ENCODE results near the gene FAN1.

FAN1 gene

GRCh38 chr15:30921781-30922479 lies 18.2 kb downstream of the FAN1 start:
- DNase-seq = no peak

GRCh38 chr15:30922480-30923311 lies 19.0 kb downstream of the FAN1 start:
- DNase-seq = no peak

DNA sequence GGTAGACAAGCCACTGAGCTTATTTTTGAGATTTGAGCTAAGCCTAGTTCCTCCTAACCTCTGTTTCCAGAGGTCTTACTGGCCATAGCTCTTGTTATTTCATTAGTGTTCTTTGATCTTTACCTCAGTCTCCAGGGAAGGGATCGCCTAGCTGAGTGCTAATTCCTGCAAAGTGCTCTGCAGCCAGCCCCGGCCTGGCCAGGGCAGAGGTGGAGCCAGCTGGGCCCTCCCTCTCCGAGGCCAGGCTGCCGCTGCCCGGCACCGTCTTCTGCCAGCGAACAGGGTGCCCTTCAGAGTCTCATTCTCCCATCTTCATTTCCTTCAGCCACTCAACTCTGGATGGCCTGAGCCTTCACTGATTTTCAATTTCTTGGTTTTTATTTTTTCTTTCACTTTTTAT lies 19.7 kb downstream of the FAN1 start:
- DNase-seq = no peak

DNA sequence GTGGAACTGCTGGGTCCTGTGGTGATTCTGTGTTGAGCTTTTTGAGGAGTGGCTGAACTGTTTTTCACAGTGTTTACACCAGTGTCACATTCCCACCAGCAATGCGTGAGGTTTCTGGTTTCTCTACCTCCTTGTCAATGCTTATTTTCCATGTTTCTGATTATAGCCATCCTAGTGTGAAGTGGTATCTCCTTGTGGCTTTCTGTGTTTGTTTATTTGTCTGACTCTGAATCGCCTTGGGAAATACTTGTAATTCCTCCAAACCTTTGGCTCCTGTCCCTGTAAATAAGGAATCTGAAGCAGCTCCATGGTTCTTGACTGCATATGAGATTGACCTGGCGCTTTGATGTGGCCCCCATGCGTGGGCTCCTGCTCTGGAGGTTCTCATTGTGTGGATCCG lies 20.6 kb downstream of the FAN1 start:
- no peak for DNase-seq

GRCh38 chr15:30925686-30926085 lies 22.0 kb downstream of the FAN1 start:
- DNase-seq = no peak

GRCh38 chr15:30926161-30926560 lies 22.4 kb downstream of the FAN1 start:
- DNase-seq = no peak

- DNase-seq = no peak
Measured at GRCh38 chr15:30927148-30927761, 23.5 kb downstream of the FAN1 start.

DNA sequence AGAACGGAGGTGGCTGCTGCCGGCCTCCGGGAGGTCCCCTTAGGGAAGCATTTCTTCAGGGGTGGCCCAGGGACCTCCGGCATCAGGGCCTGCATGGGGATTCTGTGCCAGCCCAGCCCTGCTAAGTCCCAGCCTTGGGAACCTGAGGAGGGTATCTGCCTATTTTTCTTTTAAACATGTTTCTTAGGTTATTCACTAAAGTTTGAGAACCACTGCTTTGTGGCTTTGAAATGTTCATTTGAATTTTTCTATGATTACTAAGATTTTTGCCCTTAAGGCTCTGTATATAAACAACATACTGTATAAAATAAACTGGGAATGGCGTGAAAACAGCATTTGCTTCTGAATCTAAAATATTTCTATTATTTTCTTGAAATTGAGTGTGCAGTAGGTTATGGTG lies 24.4 kb downstream of the FAN1 start:
- DNase-seq = no peak

GRCh38 chr15:30929064-30929669 lies 25.5 kb downstream of the FAN1 start:
- DNase-seq = no peak

DNA sequence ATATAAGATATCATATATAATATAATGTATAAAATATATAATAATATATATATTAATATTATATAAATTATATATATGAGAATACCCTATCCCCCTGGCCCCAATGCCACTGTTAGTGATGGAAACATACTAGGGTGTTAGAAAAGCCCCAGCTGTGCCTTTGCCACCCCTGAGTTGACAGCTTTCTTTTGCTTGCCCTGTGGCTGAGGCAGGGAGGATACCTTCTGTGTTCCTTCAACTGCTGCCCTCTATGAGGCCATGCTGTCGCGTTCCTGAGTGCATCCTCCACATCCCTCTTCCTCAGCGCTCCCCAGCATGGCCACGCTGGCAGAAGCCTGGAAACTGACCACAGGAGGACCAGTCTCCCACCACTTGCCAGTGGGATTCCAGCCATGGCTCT lies 26.3 kb downstream of the FAN1 start:
- no peak for DNase-seq

DNA sequence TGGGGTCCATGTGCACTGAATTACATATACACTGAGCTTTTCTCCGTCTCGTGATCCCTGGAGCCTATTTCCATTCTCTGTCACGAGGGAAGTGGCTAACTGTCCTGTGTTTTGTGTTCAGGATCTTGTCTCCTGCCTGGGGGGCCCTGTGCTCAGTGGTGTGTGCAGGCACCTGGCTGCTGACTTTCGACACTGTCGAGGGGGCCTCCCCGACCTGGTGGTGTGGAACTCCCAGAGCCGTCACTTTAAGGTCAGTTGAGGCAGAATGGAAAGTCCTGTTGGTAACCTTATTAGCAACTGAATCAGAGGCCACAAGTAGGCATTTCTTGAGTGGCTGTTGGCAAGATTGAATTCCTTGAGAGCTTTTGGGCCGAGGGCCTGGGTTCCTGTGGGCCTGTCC lies 26.7 kb downstream of the FAN1 start:
- DNase-seq = no peak

DNA sequence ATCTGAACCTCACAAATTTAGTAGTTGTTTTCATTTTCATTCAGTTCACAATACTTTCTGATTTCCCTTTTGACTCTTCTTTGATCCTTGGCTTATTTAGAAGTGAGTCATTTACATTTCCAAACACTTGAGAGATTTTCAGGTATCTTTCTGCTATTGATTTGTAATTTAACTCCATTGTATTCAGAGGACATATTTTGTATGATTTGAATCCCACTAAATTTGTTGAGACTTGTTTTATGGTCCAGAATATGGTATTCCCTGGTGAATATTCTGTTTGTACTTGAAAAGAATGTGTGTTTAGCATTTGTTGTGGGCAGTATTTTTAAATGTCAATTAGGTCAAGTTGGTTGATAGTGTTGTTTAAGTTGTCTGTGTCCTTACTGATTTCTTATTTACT lies 29.6 kb downstream of the FAN1 start:
- no peak for DNase-seq

DNA sequence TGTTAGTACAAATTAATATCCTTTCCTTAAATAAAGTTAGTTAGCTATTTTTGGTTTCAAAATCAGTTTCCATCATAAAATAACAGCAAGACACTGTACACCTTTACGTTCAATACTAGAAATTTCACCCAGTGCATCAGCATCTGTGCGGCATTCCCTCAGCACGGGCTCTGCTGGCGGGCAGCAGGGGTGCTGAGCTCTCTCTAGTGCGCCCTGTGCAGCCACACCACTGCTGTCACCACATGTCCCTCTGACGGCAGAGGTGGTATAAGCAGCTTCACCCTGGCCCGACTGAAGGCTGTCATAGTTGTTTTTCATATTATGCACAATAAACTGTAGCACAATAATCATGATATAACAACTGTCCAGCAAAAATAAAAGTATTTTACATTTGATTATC lies 35.4 kb downstream of the FAN1 start:
- DNase-seq = no peak

DNA sequence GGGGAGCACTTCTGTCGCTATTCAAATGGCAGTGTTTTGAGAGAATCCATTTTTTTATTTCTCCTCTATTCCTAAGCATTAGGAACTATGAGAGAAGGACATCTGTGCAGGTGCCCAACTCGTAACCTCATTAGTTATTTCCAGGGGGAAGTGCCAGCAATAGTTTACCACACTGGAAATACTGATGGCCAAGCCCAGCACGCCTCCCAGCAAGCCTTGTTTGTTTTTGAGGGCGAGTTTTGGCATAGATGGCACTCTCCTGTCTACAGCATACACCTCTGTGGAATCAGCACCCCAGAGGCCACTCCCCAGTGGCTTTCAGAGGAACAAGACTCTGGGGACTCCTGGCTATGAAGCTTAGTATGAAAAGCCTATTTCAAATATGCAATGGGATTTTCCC lies 36.6 kb downstream of the FAN1 start:
- DNase-seq = no peak

DNA sequence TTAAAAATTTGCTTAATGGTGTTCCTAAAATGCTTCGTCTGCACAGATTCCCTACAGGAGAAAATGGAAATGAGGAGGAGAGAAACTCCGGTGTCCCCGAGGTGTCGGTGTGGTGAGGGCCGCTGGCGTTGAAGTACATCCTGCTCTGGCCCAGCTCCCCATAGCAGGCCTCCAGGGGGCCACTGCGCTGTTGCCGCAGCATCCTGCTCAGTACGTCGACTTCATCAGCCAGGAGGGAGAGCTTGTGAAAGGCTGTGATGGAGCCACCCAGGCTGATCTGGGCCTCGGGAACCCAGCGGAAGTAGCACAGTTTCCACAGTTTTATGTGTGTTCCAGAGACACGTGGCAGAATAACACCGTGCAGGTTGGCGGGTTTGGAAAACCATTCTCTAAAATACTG lies 37.8 kb downstream of the FAN1 start:
- DNase-seq = no peak

DNA sequence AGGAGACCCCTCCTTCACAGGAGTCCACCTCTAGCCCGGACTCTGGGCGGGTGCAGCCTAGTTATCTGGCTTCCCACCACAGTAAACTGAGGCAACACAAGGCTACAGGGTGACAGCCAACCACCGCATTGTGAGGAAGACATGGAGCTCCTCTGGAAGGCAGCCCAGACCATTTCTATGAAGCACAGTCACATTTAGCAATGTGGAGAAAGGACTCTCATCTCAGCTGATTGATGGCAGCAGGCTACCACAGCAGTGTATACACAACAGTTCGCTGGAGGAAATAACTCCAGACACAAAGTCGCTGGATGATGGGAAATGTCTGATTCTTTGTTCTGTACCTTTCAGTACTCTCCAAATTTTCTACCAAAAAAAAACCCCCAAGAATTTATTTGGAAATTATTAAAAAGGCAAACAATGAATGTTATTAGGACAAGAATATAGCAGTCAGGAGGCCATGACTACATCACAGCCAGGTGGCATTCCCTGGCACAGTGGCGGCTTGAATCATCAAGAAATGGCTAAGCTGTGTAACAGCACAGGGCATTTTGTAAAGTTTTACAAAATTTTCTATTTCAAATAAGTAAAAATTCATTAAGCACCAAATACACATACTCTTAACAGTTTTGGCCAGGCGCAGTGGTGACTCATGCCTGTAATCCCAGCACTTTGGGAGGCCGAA lies 40.1 kb downstream of the FAN1 start:
- DNase-seq = no peak

DNA sequence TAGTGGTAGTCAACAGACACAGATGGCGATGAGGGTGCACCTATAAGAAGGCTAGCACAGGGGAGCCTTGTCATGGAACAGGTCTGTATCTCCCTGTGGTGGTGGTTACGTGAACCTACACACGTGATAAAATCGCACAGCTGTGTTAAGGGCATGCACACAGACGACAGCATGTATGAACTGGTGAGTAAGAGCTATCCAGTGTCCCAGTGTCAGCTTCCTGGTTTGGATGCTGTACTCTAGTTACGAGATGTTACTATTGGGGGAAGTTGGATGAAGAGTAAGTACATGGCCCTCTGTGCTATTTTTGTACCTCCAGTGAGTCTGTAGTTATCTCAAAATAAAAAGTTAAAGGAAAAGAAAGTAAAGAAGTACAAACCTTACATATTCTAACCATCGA lies 49.5 kb downstream of the FAN1 start:
- DNase-seq = no peak

DNA sequence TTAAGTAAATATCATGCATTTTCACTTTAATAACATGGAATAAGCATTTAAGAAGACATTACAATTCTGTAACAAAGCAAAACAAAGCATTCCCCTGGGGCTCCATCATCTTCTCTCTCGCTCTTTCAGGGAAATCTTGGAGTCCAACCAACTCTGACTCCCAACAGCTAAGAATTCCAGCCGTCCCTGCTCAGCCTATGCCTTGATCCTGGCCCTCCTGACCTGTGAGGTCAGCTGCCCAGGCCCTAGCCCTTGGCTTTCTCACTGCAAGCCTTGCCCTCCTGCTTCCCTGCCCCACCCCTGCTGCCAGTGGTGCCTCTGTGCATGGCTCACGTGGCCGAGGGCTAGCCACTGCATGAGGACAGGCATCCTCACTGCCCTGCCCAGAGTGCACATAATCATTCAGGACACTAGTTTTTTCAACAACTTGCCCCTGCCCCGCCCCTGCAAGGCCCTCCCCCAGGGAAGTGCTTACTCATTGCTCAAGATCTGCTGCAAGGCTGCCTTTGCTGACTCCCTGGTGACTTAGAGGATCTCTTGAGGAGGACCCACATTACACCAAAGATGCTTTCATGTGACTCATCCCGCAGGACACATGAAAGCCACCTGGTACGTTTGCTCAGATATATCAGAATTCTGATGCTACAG lies 50.1 kb downstream of the FAN1 start:
- DNase-seq = peak; percentile 17

DNA sequence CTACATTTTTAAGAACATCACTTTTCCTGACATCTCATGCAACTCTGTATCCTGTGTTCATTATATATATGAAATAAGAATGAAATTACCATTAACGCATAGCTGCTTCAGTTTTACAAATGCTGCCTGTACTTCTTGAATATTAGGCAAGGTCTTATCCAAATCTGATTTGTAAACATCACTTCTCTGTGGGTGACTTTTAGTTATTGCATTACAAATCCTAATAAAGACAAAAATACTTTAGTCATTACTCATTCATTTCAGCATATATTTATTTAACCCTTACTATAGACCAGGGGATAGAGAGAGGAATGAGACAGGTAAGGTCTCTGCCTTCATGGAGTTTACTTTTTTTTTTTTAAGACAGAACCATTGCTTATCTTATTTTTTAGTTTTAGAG lies 51.0 kb downstream of the FAN1 start:
- DNase-seq = no peak

DNA sequence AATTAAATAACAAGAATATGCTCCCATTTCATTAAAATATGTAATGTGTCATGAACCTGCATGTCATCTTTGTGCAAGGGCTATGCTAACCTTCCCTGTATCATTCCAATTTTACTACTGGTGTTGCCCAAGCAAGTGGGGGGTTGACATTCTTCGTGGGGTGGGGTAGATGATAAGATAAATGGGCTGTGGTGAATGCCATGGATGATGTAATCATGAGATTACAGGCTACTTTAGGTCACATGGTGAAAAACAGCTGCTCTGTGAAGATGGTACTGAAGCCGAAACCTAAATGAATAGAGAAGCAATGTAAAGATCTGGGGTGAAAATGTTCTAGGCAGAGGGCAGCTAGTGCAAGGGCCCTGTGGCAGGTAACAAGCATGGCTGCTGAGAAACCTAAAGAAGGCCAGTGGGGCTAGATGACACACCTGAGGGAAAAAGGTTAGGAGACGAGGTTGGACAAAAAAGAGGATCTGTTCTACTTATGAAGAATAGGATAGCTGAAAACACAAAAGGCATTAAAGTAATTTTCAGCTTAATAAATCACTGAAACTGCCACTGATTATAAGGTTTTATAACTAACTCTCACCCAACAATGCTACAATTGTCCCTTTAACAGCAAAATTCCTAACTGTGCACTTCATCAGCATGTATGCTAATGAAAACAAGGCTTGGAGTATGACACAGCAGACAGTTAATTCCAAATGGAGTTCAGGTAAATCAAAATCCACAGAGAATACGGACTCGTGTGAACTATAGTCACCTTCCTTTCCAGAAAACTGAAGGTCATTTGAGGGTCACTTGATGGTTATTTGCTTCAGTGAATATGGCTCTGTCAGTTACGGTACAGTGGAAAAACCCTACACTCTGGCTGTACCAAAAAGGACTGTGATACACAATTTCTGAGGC lies 52.8 kb downstream of the FAN1 start:
- no peak for DNase-seq

DNA sequence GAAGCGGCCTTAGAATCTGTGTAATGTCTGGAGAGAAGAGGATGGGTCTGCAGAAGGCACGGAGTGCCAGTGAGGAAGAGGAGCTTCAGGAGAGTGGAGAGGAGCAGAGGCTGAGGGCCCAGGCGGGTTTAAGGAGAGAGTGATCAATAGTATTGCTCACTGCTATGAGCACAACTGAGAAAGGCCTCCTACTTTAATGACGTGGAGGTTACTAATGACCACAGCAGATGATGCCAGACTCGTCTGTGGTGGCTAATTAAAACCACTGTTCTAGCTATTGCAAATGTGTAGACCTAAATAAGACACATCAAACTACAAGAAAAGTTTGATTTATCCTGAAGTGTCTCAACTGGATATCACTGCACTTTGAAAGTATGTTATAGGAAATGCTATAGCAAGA lies 54.5 kb downstream of the FAN1 start:
- no peak for DNase-seq

- DNase-seq = no peak
Measured at GRCh38 chr15:30962079-30962478, 58.4 kb downstream of the FAN1 start.

All from NK-92 treated with Interleukin-12 subunit alpha and Interleukin-12 subunit beta, amount 100 ng/mL, for 24 hours (cell line).